Measurements from ENCODE around the gene SMIM13. TPM values are rescaled to one million over a fixed set of nuclear protein-coding genes. Genes with fewer than 3 reads are reported as not detected.

Gene SMIM13
- total RNA-seq, 2 experiments from 2014 or later = 3.0 to 4.6 TPM

DNA sequence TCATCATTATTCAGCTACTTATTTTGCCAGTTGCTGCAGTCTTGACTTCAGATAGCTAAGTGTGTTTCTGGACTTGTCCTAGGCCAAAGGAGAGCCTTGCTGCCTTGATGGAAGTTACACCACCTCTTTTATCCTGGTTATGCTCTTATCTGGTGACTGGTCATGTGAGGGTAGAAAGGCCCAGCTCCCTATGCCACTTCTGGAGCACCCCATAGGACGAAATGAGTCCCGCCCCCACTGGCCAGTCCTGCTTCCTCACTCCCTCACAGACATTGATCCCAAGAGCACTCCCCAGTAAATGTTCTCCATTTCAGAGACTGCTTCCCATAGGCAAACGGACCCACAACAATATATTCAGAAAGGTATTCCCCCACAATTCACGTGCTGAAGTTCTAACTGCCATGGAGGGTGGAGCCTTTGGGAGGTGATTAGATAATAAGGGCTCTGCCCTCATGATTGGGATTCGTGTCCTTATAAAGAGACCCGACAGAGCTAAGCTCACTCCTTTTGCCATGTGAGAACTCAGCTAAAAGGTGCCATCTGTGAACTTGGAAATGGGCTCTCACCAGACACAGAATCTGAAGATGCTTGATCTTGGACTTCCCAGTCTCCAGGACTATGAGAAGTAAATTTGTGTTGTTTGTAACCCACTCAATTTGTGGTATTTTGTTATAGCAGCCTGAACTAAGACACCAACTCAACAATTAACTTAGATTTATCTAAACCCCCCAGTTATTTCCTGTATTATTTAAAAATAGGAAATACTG, 28.0 kb upstream of the SMIM13 start:
- ChIA-PET CTCF (interaction anchor here (0.6 kb wide), 1 partner anchor 488 kb away, joined by 3 read pairs; no protein-coding TSS in a partner anchor), POLR2A (no interaction called here)
- H3K4me1 Mint-ChIP-seq (ENCODE audit: low read depth) = no peaks in the 10 kb centered on the region
- no peak overlapping the region for H3K4me3 Mint-ChIP-seq
- H3K27me3 ChIP-seq (ENCODE audit: control insufficient read depth in 1 of 2, insufficient read depth in 2 of 2, low read length in 2 of 2) = no peaks in the 10 kb centered on the region
- TF ChIP-seq, protein P1, sequence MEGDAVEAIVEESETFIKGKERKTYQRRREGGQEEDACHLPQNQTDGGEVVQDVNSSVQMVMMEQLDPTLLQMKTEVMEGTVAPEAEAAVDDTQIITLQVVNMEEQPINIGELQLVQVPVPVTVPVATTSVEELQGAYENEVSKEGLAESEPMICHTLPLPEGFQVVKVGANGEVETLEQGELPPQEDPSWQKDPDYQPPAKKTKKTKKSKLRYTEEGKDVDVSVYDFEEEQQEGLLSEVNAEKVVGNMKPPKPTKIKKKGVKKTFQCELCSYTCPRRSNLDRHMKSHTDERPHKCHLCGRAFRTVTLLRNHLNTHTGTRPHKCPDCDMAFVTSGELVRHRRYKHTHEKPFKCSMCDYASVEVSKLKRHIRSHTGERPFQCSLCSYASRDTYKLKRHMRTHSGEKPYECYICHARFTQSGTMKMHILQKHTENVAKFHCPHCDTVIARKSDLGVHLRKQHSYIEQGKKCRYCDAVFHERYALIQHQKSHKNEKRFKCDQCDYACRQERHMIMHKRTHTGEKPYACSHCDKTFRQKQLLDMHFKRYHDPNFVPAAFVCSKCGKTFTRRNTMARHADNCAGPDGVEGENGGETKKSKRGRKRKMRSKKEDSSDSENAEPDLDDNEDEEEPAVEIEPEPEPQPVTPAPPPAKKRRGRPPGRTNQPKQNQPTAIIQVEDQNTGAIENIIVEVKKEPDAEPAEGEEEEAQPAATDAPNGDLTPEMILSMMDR (IDR thresholded peaks at IDR 0.05) = no peak
- no peaks in the 10 kb centered on the region for H3K9me3 Mint-ChIP-seq
- H3K36me3 Mint-ChIP-seq (ENCODE audit: low read depth) = no peaks in the 10 kb centered on the region
- H3K36me3 ChIP-seq (ENCODE audit: insufficient read depth, low read length) = no peaks in the 10 kb centered on the region
- intact Hi-C loops (cut with DNase I, micrococcal nuclease) = no loop called here
- no peaks in the 10 kb centered on the region for H3K4me1 ChIP-seq (ENCODE audit: insufficient read depth, low read length)
- no peaks in the 10 kb centered on the region for H3K9me3 ChIP-seq (ENCODE audit: control insufficient read depth in 1 of 2, insufficient read depth in 1 of 2, low read length in 2 of 2)
- H3K27me3 Mint-ChIP-seq = peaks cover 14% of the 10 kb centered on the region
- DNase-seq (no peak), ATAC-seq (ENCODE audit: poor library complexity) (no peak)
- no peak overlapping the region for H3K27ac Mint-ChIP-seq
- no peak overlapping the region for H3K4me3 ChIP-seq (ENCODE audit: low read length)
- H3K27ac ChIP-seq (ENCODE audit: low read depth in 1 of 2, low read length in 2 of 2) = no peak overlapping the region

DNA sequence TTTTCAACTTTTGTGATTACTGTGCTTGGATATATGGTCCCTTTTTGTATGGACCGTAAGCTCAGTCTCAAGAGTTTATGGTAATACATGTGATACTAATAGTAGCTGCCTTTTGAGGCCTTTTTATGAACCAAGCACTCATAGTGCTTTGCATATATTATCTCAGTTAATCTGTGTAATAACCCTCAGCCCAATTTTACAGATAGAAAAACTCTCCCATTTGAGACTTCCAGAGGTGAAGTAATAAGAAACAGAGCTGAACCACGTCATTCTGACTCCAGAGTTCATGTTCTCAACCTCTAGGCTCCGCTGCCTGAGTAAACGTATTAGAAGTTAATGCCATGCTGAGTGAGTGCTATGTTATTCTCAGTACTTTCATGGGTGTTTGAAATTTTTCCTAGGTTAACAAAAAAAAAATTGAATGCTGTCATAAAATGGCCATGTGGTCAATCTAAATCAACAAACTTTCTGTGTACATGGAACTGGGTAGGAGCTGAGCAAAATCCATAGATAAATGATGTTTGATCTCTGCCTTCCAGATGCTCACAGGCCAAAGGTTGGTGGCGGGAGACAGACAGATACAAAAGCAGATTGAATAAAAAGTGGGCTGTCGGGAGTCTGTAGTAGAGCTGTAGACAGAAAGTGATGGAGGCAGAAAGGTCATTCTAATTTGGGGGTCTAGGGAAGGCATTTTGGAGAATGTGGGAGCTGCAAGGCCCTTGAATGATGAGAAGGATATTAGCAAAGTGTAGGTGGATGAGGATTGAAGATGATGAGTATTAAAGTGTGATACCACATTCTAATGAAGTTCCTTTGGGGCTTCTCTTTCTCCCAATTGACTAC, 26.9 kb upstream of the SMIM13 start:
- intact Hi-C loops (cut with DNase I, micrococcal nuclease) = no loop called here
- no peaks in the 10 kb centered on the region for H3K4me1 ChIP-seq (ENCODE audit: insufficient read depth, low read length)
- H3K27ac ChIP-seq (ENCODE audit: low read depth in 1 of 2, low read length in 2 of 2) = no peak overlapping the region
- ChIA-PET POLR2A (no interaction called here), CTCF (interaction anchor here (1.1 kb wide), 1 partner anchor 12 kb away, joined by 4 read pairs; no protein-coding TSS in a partner anchor)
- no peaks in the 10 kb centered on the region for H3K4me1 Mint-ChIP-seq (ENCODE audit: low read depth)
- H3K36me3 Mint-ChIP-seq (ENCODE audit: low read depth) = no peaks in the 10 kb centered on the region
- no peak overlapping the region for H3K27ac Mint-ChIP-seq
- ATAC-seq (ENCODE audit: poor library complexity) (no peak), DNase-seq (no peak)
- H3K27me3 Mint-ChIP-seq = peaks cover 9% of the 10 kb centered on the region
- TF ChIP-seq, protein P1 (IDR thresholded peaks at IDR 0.05) = no peak
- no peaks in the 10 kb centered on the region for H3K36me3 ChIP-seq (ENCODE audit: insufficient read depth, low read length)
- H3K9me3 ChIP-seq (ENCODE audit: control insufficient read depth in 1 of 2, insufficient read depth in 1 of 2, low read length in 2 of 2) = no peaks in the 10 kb centered on the region
- H3K9me3 Mint-ChIP-seq = no peaks in the 10 kb centered on the region
- no peak overlapping the region for H3K4me3 ChIP-seq (ENCODE audit: low read length)
- no peaks in the 10 kb centered on the region for H3K27me3 ChIP-seq (ENCODE audit: control insufficient read depth in 1 of 2, insufficient read depth in 2 of 2, low read length in 2 of 2)
- H3K4me3 Mint-ChIP-seq = no peak overlapping the region

DNA sequence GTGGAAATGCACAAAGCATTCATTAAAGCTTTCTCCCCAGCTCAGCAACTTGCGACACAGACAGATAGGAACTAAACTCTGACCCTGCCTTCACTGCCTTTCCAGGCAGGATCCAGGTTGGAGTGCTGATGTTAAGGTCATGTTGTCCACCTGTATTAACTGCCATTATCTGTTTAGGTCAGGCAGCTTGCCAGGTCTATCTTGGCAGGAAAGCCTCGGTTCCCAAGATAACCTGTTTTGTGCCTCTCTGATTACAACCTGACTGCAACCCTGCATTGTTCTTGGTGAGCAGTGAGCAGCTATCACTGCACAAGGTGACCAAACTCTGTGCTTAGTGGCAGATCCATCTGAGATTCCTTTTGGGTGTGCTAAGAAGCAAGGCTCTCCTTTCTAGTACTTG, 26.3 kb upstream of the SMIM13 start:
- H3K27ac ChIP-seq (ENCODE audit: low read depth in 1 of 2, low read length in 2 of 2) = no peak overlapping the region
- Mint-ChIP-seq H3K27ac (no peak overlapping the region), H3K36me3 (ENCODE audit: low read depth) (no peaks in the 10 kb centered on the region), H3K4me1 (ENCODE audit: low read depth) (no peaks in the 10 kb centered on the region), H3K27me3 (peaks cover 9% of the 10 kb centered on the region), H3K4me3 (no peak overlapping the region), H3K9me3 (no peaks in the 10 kb centered on the region)
- no peaks in the 10 kb centered on the region for H3K27me3 ChIP-seq (ENCODE audit: control insufficient read depth in 1 of 2, insufficient read depth in 2 of 2, low read length in 2 of 2)
- no peaks in the 10 kb centered on the region for H3K9me3 ChIP-seq (ENCODE audit: control insufficient read depth in 1 of 2, insufficient read depth in 1 of 2, low read length in 2 of 2)
- CTCF ChIA-PET = interaction anchor here (1.1 kb wide), 1 partner anchor 13 kb away, joined by 4 read pairs; no protein-coding TSS in a partner anchor
- no peaks in the 10 kb centered on the region for H3K36me3 ChIP-seq (ENCODE audit: insufficient read depth, low read length)
- no peaks in the 10 kb centered on the region for H3K4me1 ChIP-seq (ENCODE audit: insufficient read depth, low read length)
- H3K4me3 ChIP-seq (ENCODE audit: low read length) = no peak overlapping the region
- ATAC-seq (ENCODE audit: poor library complexity) (no peak), DNase-seq (no peak)
- POLR2A ChIA-PET = no interaction called here
- intact Hi-C loops (cut with DNase I, micrococcal nuclease) = no loop called here
- TF ChIP-seq, protein P1 (IDR thresholded peaks at IDR 0.05) = no peak
